ENCODE results near the gene TMEM125.

- TF ChIP-seq EP300 (IDR thresholded peaks at IDR 0.05; ENCODE audit: borderline replicate concordance): no peak
- no peak for TF ChIP-seq USF1 (IDR thresholded peaks at IDR 0.05)
- TF ChIP-seq YY1 (IDR thresholded peaks at IDR 0.05; ENCODE audit: low read depth): no peak
- TF ChIP-seq CREB1 (IDR thresholded peaks at IDR 0.05; ENCODE audit: low read depth): no peak
- TF ChIP-seq TAF1 (IDR thresholded peaks at IDR 0.05; ENCODE audit: low read depth): no peak
- TF ChIP-seq REST (IDR thresholded peaks at IDR 0.05; ENCODE audit: low read depth): no peak
- TF ChIP-seq MAX (IDR thresholded peaks at IDR 0.05): no peak
- no peak for TF ChIP-seq CEBPB (IDR thresholded peaks at IDR 0.05)
- no peak for TF ChIP-seq RAD21 (IDR thresholded peaks at IDR 0.05; ENCODE audit: low read depth)
Measured at GRCh38 chr1:43269627-43270375, at the start of gene TMEM125.
